Dedifferentiated amniotic fluid mesenchymal stem cell (primary cell): Measurements from ENCODE around the gene MGMT.

Source experiments
- DNase-seq: peaks from one replicate; pipeline ENCODE4 v3.0.0-alpha.2; 2016; ENCODE audit errors: extremely low spot score

The MGMT gene

DNA sequence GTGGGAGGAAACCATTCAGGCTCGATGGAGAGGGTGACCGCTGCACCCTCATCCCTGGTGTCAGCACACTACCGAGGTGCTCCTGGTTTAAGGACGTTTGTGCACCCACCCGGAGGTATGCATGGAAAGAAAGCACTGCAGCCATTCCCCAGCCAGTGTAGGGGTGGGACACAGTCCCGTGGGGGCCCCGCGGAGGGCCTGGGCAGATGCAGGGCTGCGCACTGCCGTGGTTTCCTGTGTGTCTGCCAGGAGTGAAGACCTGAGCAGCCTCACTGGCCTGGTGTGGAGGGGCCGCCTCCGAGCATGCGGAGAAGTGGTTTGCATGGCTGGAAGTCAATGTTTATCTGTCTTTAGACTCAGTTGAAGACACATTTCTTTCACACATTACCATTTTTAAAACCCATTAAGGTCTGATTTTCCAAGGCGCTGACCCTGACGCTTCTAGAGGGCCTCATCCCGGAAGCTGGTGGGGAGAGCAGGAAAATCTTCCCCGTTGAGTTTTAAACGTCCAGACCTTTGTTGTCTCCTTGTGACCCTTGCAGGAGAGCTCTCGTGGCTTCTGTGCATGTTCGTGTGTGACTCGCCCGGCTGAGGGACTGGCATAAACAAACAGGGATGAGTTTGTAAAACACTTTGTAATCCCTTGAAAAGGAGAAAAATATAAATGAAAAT lies 188.1 kb downstream of the MGMT start:
- DNase-seq, result no peak

DNA sequence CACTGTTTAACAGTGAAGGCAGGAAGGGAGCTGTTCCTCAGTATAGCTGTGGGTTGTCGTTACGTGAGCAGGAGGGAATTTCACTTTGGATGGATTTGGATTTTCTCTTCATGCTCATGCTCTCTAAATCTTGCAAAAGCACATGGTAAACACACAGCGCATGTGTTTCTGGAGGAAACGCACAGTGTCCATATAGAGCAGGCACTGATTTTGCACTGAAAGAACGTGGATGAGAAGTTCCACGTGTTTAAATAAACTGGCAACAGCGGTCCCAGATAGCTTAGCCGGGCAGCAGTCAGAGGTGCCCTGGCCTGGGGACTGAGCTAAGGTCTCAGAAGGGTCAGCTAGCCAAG lies 188.6 kb downstream of the MGMT start:
- no peak for DNase-seq

DNA sequence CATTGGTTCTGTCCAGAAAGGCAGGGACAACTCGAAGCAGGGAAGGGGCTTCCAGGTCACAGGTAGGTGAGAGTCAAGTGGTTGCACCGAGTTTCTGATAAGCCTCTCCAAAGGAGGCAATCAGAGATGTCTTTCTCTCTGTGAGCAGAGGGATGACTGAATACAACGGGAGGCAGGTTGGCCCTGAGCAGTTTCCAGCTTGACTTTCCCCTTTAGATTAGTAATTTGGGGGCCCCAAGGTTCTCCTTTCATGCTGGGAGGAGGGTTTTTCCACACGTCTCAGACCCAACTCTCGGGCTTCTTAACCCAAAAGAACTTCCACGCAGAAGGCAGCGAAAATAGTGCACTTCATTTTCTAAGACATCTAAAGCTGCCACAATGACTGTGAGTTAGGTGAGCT lies 189.6 kb downstream of the MGMT start:
- no peak for DNase-seq

DNA sequence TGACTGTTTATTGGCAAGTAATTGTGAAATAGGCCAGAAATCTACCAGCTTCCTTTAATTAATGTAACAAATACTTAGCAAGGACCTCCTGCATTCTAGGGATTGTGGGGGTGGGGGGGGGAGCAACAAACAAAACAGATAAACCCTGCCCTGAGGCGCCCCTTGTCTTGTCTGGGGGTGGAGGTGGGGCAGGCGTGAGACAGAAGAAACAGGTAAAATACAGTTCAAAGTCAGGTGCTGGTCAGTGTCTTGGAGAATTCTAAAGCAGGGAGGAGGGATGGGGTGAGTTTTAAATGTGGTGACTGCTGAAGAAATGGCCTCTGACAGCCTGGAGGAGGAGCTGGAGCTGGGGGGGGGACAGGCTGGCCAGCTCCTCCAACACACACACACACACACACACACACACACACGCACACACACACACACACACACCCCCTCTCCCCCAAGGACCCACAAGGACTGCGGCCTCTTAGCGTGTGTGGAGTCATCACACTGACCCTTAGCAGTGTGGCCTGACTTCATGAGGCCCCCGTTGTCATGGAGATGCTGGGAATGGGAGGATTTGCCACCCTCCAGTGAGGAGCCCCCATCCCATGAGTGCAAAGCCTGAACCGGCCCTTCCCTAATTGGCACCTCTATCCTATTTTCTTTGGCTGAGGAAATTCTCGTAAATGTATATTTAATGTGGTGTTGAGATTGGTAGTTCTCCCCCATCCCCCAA lies 190.4 kb downstream of the MGMT start:
- no peak for DNase-seq

DNA sequence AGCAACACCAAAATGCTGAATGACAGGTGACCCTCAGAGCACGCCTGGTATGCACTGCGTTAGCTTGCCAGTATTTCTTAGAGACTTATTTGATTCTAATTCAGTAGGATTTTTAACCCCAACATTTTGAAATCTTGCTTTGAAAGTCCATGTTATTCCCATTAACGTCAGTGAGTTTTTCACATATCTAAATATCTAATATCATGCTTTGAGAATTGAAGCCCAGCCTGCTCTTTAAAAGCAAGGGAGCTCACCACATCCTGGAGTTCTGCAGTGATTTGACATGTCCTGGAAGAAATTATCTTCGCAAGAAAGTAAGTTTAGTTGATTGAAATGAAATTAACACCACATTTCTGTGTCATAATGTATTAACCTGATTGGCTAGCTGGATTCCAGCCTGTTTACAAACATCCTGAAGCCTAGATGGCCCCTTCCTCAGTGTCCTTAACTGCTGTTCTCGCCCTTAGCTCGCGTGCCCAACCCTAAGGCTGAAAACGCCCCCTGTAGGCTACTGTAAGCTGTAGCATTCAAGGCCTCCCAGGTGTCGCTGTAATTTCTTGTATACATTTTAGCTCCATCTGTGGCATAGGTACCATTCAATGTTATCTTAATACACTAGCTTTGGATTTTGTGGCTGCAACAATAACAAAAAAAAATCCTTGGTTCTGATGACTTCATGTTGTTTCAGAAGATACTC lies 191.5 kb downstream of the MGMT start:
- no peak for DNase-seq

DNA sequence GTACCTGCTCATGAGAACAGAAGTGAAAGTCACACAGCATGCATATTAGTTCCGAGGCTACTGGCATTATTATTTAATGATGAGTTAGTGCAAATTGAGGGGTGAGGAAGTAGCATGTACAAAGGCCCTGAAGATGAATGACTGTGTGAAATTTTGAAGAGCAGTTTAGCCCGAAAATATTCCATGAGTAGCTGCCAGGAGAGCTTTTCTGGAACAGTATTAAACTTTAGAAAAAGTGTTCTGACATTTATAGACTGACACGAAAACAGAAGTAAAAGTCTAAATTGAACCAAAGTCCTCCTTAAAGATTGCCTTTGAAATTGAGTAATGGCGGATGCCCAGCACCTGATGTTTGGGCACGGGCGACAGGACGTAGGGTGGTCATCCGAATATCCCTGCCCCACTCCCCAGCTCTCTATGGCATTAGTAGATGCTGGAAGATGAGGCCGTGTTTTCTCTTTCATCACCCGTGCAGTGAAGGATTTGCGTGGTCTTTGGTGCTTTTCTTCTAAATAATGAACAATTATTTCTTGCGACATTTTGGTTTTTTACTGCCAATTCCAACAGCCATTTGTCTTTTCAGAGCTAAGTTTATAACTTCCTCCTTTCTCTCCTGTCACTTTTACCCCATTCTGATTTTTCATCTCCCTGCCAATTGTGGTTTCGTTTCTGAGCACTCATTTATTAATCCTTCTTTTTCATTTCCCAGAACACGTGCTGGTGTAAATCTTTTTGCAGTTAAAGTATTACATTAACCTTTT lies 192.6 kb downstream of the MGMT start:
- DNase-seq, result no peak

DNA sequence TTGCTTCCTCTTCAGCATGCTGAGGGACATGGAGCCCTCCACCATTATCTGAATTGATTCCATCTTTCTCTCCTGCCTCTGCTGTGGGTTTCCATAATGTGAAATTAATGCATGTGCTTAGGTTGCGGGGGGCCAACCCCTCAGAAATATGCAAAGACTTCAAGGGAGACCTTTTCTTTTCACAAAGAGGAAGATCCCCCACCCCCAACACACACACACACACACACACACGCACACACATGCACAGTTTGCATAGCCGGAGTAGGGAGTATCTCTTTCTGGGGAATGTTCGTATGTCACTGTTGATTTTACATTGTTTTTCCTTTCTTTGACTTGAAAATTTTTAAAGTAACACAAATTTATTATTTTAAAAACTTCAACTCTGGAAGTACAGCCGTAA lies 193.5 kb downstream of the MGMT start:
- DNase-seq, result no peak

DNA sequence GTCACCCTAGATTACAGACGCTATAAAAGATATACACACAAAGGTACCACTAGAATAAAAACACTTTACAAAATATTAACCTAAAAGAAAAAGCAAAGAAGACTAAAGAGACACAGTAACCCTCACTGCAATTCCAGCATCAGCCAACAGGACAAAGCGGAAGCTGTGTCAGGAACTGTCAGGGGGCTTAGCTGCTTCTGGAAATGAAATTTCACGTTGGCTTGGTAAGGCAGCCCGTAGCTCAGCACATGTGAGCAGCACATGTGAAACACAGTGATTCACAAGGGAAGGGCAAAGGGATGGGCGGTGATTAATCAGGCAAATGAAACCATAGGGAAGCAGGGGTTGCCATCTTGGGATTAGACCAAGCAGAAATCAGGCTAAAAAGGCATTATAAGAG lies 195.4 kb downstream of the MGMT start:
- no peak for DNase-seq

DNA sequence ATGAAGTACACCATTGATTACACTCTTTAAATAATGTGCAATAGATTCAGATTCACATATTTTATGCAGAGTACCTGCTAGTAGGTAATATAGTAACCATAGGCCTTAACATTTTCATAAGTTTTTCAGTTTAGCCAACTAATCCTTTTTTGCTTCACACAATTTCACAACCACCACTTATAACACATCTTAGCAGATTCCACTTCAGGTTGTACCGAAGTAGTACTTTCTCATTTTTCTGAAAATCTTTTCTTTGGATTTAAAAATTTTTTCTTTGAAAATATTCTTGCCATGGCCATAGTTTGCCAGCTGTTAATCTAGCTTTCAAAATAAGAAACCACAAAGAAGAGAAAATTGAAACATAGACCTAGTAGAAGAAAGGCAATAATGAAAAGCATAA lies 203.1 kb downstream of the MGMT start:
- no peak for DNase-seq

DNA sequence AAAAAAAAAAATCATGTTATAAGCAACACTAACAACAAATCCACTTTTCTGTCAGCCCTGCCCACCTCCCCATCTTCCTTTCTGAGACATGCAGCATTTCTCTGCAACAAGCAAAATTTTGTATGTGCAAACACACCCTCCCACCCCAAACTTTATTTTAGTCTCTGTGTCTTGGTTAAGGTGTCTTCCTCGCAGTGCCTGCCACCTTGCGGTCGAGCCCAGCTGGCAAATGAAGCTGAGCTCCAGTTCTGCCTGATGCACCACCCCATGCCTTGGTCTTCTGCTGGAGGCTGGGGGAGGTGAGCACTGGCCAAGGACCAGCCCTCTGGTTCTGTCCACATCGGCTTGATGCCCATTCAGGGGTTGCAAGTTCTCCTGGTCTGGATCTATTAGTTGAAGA lies 206.3 kb downstream of the MGMT start:
- DNase-seq, result no peak

DNA sequence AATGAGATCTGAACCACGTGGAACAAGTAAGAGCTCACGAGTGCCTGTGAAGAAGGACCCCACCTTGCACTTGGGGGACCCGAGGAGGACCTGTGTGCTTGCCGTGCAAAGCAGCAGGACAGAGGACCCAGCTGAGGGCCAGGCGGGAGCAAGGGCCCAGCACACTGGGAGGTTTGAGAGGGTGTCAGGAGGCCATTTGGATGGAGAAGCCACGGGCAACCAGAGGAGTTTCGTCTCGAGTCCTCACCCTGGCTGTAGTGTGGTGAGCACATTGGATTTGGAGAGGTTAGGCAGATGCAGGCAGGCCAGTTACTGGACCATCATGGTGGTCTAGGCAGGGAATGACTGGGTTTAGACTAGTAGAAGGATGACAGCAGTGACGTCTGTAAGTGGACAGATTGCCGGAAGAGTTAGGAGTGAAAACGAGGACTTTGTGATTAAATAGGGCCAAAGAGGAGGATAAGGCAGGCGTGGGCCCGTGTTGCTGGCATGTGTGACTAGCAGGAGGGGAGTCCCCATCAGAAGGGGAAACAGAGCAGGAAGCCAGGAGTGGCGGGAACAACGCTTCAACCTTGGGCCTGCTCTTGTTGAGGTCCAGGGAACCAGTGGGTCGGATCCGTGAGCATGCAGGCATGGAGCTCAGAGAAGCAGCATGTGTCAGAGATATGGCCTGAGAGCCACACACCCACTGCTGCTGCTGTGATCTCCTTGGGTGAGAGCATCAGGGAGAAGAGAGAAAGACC lies 208.2 kb downstream of the MGMT start:
- DNase-seq, result no peak

DNA sequence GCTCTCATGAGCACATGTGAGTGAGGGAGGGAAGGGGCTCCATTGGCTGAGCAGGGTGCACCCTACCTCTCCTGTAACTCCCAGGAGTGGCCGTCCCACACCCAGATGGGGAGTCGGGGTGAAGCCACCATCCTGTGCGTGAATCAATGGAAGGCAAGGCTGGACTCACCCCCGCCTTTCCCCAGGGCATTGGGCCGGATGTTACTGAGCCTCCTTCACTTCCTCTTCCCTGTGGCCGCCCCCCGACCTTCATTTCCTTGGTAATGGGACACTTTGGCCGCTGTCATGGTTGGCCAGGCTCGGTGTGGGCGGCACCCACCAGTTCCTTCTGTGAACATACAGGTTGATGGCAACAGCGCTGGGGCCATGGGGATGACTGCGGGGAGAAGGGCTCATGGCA lies 209.0 kb downstream of the MGMT start:
- no peak for DNase-seq

DNA sequence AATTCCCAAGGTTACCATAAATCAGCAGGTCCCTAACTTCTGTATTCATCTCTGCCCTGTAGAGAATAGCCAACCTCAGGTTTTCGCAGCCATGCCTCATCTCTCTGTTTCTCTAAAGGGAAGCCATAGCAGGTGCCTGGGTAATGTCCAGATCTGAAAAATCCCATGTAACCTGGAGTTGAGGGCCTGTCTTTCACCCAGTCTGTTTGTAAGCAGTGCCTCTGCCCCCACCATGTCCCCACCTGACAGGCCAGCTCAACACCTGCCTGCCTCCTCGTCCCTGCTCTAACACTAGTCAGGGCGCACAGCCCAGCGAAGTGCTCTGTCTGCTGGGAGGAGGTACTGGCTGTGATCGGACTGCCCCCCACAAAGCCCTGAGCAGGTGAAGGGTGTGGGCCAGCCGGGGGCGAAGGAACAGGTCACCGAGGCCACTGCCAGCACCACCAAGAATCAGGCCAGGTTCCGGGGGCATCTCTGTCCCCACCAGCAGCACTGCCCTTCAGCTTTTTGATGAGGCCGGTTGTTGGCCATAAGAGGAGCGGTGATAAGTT lies 210.4 kb downstream of the MGMT start:
- no peak for DNase-seq

DNA sequence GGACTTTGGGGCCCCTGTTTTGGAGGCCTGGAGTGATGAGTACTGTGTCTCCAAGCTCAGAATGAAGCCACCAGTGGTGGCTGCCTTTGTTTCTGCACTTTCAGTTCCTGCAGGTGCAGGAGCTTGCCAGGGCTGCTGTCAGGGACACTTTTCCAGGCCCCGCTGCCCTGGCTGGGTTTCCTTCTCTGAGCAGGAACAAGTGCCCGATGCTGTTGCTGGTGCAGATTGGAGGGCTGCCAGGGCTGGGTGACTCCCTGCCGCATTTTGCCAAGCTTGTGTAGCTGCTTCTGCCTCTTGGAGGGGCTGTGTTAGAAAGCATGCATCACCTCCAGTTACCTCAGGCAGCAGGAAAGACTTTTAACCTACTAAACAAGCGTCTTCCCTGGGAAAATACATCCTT lies 211.1 kb downstream of the MGMT start:
- DNase-seq, result no peak

DNA sequence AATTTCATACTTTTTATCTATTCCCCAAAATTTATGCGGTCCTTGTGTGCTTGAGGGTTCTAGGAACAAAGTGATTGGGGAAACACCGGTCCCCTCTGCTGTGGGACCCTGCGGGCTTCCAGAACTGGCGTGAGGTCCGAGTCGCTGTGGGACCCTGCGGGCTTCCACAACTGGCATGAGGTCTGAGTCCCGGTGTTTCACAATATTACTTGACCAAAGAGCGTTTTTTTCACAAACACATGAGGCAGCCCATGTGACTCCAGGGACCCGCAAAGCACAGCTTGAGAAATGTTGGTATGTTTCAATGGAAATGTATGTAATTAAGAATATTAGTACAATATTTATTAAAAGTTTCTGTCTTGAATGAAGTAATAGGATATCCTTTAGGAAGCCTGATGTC lies 212.2 kb downstream of the MGMT start:
- no peak for DNase-seq

DNA sequence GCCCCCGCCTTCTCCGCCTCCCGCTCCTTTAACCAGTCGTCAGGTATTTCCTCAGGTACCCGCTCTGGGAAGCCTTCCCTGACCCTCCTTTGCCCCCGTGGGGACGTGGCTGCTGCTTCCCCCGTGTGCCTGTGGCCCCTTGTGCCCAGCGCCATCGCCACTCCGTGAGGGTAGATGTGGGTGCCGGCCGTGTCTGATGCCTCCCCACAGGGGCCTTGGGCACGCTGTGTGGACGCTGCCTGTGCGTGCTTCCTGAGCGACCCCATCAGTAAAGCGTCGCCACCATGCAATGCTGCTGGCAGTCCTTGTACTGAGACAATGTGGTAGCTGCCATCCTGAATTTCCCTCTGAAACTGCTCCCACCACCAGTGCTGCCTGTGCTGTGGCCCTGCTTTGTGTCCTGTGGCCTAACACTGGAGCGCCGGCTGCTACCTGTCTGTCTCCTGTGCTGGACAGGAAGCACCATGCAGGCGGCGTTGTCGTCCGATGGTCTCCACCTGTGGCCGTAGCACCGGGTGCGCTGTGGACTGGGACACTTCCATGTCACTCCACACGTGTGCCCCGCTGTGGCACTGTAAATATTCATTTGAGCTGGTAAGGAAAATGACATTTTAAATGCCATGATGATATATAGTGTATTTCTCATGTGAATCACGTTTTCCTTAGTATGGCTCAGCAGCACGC lies 213.8 kb downstream of the MGMT start:
- no peak for DNase-seq

DNA sequence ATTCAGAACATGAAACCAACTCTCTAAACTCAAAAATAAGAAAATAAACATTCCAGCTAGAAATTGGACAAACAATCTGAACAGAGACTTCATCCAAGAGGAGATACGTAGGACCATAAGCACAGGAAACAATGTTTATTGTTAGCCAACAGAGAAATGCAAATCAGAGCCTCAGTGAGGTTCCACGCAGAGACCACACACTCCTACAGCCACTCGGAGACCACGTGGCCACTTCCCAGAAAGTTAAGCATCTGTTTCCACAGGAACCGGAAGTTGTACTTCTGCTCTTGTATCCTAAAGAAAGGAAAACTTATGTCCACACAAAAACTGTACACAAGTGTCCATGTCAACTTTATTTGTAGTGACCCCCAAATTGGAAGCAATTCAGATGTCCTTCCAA lies 214.8 kb downstream of the MGMT start:
- DNase-seq, result no peak

DNA sequence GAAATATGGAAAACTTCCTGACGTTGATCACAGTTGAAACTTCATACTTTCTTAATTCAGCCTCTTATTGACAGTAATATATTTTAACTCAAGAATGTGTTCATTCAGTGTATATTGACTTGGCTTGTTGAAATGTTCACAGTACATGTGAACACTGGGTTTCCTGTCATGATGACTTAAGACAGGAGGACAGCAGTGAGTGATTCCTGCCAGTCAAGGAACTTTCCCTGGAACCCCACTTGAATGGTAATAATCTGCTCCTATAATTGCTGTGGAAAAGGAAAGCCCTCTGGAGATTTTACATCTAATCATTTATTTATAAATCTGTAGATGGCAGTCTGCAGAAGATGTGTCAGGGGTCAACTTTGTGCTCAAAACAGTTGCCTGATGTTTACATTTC lies 216.5 kb downstream of the MGMT start:
- DNase-seq, result no peak

DNA sequence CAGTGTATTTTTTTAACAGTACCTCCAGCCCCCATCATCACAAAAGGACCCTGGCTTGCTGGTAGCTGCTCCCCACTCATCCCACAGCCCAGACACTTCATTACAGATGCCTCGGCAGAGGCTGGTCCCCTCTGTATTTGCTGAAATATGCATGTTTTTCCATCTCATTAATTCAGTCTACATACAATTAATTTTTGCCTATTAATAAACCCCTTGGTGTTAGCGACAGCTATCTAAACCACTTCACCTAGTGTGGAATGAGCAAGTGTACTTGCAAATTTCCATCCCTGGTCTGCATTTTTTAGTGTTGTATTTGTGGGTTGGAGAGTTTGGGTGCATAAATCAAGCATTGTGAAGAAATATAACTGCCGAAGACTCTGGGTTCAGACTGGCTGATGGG lies 216.9 kb downstream of the MGMT start:
- no peak for DNase-seq

DNA sequence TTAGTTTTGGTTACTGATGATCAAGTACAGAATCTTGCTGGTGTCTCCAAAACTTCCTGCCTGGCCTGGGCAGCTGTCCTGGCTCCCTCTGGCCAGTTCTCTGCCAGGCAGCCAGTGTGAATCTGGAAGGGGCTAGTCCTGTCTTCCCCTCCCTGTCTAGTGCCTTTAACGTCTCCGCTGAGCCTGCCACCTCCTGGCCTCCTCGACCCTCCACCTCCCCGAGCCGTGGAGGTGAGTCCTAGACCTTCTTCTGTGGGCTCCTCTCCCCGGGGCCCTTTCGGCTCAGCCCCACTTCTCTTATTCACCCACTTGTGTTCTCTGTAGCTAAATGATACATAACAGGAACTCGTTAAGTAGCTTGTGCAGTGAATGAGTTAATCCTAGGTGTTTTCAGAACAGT lies 218.2 kb downstream of the MGMT start:
- DNase-seq, result no peak

DNA sequence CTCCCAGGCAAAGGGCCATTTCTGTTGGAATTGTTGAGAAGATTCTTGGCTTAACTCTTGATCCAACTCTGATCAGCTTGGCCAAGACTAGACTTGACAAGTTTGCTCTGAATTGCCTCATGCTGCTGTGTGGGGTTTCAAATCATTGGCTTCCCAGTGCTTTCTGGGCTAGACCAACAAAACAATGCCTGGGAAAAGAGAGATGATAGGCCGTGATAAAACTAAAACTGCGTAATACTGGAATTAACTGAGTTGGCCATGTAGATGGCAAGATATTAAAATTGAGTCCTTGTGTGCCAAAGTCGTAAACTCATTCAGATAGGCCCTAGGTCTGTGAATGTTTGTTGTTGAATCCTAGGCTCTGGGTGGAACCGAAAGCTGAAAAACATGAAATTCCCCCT lies 222.6 kb downstream of the MGMT start:
- DNase-seq, result no peak
